HepG2 (cell line): ENCODE measurements around the gene STK11. TPM values are rescaled to one million over a fixed set of nuclear protein-coding genes. Genes with fewer than 3 reads are reported as not detected.
A peak's percentile ranks its signal among the peaks of the same experiment; 100 is the strongest.

ENCODE experiments used
- ATAC-seq: fragments of 200-7000 bp; cut with Tn5 transposase; 3 replicates; pipeline ENCODE4 v1.9.1; 2020; ENCODE audit warnings: mild to moderate bottlenecking, moderate library complexity
- BruUV-seq: library from RNA; stranded (reverse); fragments of 400-500 nt; replicated peaks from 2 replicates; lab custom pipeline; 2021; lab: Mats Ljungman, UMichigan
- CTCF ChIA-PET: fragments of 300-600 bp; formaldehyde crosslinking; extraction: SDS; loops from one replicate; lab custom pipeline; 2021; ENCODE audit warnings: low total read pairs, inconsistent platforms, low intra/inter-chr PET ratio; lab: Yijun Ruan, JAX
- POLR2A ChIA-PET: fragments of 350-600 bp; sonication (Branson Sonifier 250); formaldehyde crosslinking; loops from one replicate; lab custom pipeline; 2020; ENCODE audit warnings: antibody characterized with exemption, inconsistent platforms; lab: Yijun Ruan, JAX
- DNase-seq: peaks from one replicate; pipeline ENCODE4 v3.0.0-alpha.2; 2015; ENCODE audit warnings: low spot score
- FAIRE-seq: peaks from 3 replicates; lab custom pipeline; 2011; peaks lifted over from hg19 to GRCh38; lab: Jason Lieb, UNC
- H2AFZ ChIP-seq: one replicate; pipeline ENCODE4 v1.6.1; 2011; ENCODE audit warnings: low read length, inconsistent platforms
- H3K27ac ChIP-seq: fragments of 300-600 bp; 3 replicates; pipeline ENCODE4 v1.8.0; 2011; ENCODE audit warnings: mixed run types, mild to moderate bottlenecking, mixed read lengths, low read length, inconsistent platforms; ENCODE audit not compliant: insufficient read depth; ENCODE audit errors: extremely low read length
- H3K27me3 ChIP-seq, 2 experiments: fragments of 200-600 bp in 1 of 2; 2 replicates in 1 of 2; 3 replicates in 1 of 2; pipeline versions ENCODE4 v1.6.0 to v1.8.0; 2011; ENCODE audit warnings: low read length in 2 of 2, mild to moderate bottlenecking in 2 of 2, moderate library complexity in 2 of 2, inconsistent platforms in 1 of 2; ENCODE audit not compliant: insufficient read depth in 2 of 2, control insufficient read depth in 1 of 2
- H3K36me3 ChIP-seq, 2 experiments: fragments of 200-600 bp in 1 of 2; replicated peaks in 1 of 2; 2 replicates in 1 of 2; 3 replicates in 1 of 2; pipeline versions ENCODE4 v1.5.1 to v1.8.0; 2011; ENCODE audit warnings: low read length in 2 of 2, inconsistent platforms in 1 of 2; ENCODE audit not compliant: insufficient read depth in 2 of 2, control insufficient read depth in 1 of 2
- H3K4me1 ChIP-seq: 2 replicates; pipeline ENCODE4 v1.5.1; 2012; ENCODE audit warnings: low read length, inconsistent platforms; ENCODE audit not compliant: insufficient read depth
- H3K4me2 ChIP-seq: 2 replicates; pipeline ENCODE4 v1.6.0; 2011; ENCODE audit warnings: low read depth, low read length, inconsistent platforms
- H3K4me3 ChIP-seq, 3 experiments: fragments of 200-600 bp in 1 of 3; sonication (generic), shearing (Covaris generic) in 1 of 3; replicated peaks in 1 of 3; 2 replicates each; pipeline ENCODE4 v1.5.1; 2011 to 2016; ENCODE audit warnings: low read length in 3 of 3, inconsistent platforms in 2 of 3, low read depth in 2 of 3, mild to moderate bottlenecking in 2 of 3, control low read depth in 1 of 3, mixed read lengths in 1 of 3; ENCODE audit not compliant: insufficient read depth in 1 of 3
- H3K79me2 ChIP-seq: one replicate; pipeline ENCODE4 v1.6.1; 2011; ENCODE audit warnings: low read length, inconsistent platforms; ENCODE audit not compliant: insufficient read depth
- H3K9ac ChIP-seq: 2 replicates; pipeline ENCODE4 v1.6.0; 2011; ENCODE audit warnings: mild to moderate bottlenecking, low read depth, low read length, inconsistent platforms; ENCODE audit not compliant: insufficient read depth
- H3K9me3 ChIP-seq: 2 replicates; pipeline ENCODE4 v1.5.1; 2012; ENCODE audit warnings: mild to moderate bottlenecking, low read length
- H4K20me1 ChIP-seq: 2 replicates; pipeline ENCODE4 v1.6.0; 2011; ENCODE audit warnings: inconsistent platforms, mild to moderate bottlenecking, low read length, moderate library complexity; ENCODE audit not compliant: insufficient read depth
- AKNA ChIP-seq: sonication (generic); formaldehyde crosslinking; IDR thresholded peaks from 2 replicates; pipeline ENCODE4 v1.4.0; 2020; ENCODE audit warnings: missing genetic modification reagents, borderline replicate concordance
- FOXA3 ChIP-seq: IDR thresholded peaks from 2 replicates; pipeline ENCODE4 v1.6.1; 2016; ENCODE audit warnings: missing genetic modification reagents, missing compliant biosample characterization
- MAZ ChIP-seq, 2 experiments: sonication (generic) in 1 of 2; formaldehyde crosslinking in 1 of 2; IDR thresholded peaks; 2 replicates each; pipeline versions ENCODE4 v1.5.0 to v1.6.1; 2012 to 2020; ENCODE audit warnings: low read depth in 2 of 2, mild to moderate bottlenecking in 2 of 2, borderline replicate concordance in 1 of 2, improper control_type of control experiment in 1 of 2, low read length in 1 of 2, missing genetic modification reagents in 1 of 2, moderate library complexity in 1 of 2
- PAXIP1 ChIP-seq: sonication (generic); formaldehyde crosslinking; conservative IDR thresholded peaks from 2 replicates; pipeline ENCODE4 v1.4.0; 2020; ENCODE audit warnings: mild to moderate bottlenecking, missing genetic modification reagents, moderate library complexity
- POGK ChIP-seq: sonication (generic); formaldehyde crosslinking; conservative IDR thresholded peaks from 2 replicates; pipeline ENCODE4 v1.8.0; 2022; ENCODE audit warnings: mild to moderate bottlenecking, moderate library complexity, missing genetic modification reagents
- SOX13 ChIP-seq, 3 experiments: fragments of 450-650 bp in 1 of 3; sonication (generic) in 1 of 3; formaldehyde crosslinking in 1 of 3; IDR thresholded peaks in 2 of 3; conservative IDR thresholded peaks in 1 of 3; 2 replicates each; pipeline versions ENCODE4 v1.5.0 to v1.6.1; 2016 to 2020; ENCODE audit warnings: antibody characterized with exemption in 1 of 3, mild to moderate bottlenecking in 1 of 3, missing compliant biosample characterization in 1 of 3, missing genetic modification reagents in 1 of 3, moderate library complexity in 1 of 3
- ZNF138 ChIP-seq: sonication (generic); formaldehyde crosslinking; IDR thresholded peaks from 2 replicates; pipeline ENCODE4 v1.5.0; 2020; ENCODE audit warnings: mild to moderate bottlenecking, low read depth, missing genetic modification reagents
- ZNF256 ChIP-seq: sonication (generic); formaldehyde crosslinking; conservative IDR thresholded peaks from 2 replicates; pipeline ENCODE4 v1.4.0; 2020; ENCODE audit warnings: missing genetic modification reagents
- ZNF772 ChIP-seq: sonication (generic); formaldehyde crosslinking; IDR thresholded peaks from 2 replicates; pipeline ENCODE4 v1.5.0; 2020; ENCODE audit warnings: mild to moderate bottlenecking, missing genetic modification reagents
- ZSCAN21 ChIP-seq: sonication (generic); formaldehyde crosslinking; IDR thresholded peaks from 2 replicates; pipeline ENCODE4 v1.8.0; 2022; ENCODE audit warnings: mild to moderate bottlenecking, missing genetic modification reagents, moderate library complexity, borderline replicate concordance
- WGBS: methylation state at CpG from one replicate; pipeline ENCODE4 v1.1.6; 2017; ENCODE audit warnings: low lambda C conversion rate; 5-methylcytosine and 5-hydroxymethylcytosine counted together
- in situ Hi-C: cut with HindIII; loops from 2 replicates; pipeline ENCODE4 v1.10.0; 2017; ENCODE audit warnings: low pct_unique_long_range_greater_than_20kb; ENCODE audit not compliant: extremely low pct_ligation_motif_present
- intact Hi-C: fragments of 100-400 bp; cut with micrococcal nuclease; formaldehyde crosslinking; loops from one replicate; pipeline ENCODE4 v1.10.0; 2022; ENCODE audit not compliant: unreplicated experiment
- polyA plus RNA-seq, 8 experiments: library from polyadenylated mRNA; depleted of rRNA in 3 of 8; stranded (reverse) in 7 of 8; unstranded in 1 of 8; fragments of >200 nt; fragmentation: Illumina TruSeq in 4 of 8; extraction: Trizol in 4 of 8; gene quantifications; 2 replicates each; pipeline versions ENCODE4 v1.2.1 to v1.2.3, GENCODE V29; 2011 to 2016; ENCODE audit warnings: low read depth in 4 of 8, missing spikeins in 1 of 8, mixed read lengths in 1 of 8; ENCODE audit not compliant: insufficient read depth in 1 of 8
- total RNA-seq, 5 experiments: library from RNA; depleted of rRNA; stranded (reverse); fragments of >200 nt; fragmentation: Illumina TruSeq; extraction: Trizol; gene quantifications; 2 replicates each; pipeline ENCODE4 v1.2.3, GENCODE V29; 2016; ENCODE audit warnings: low read depth in 1 of 5

STK11 gene
- total and polyA plus RNA-seq, 2 of the 13 experiments (the other 11 are each of a cell fraction or from before 2014, with no cell fraction given), result 27.5 to 43.6 TPM

- DNase-seq (no peak), ATAC-seq (peak; percentile 11), FAIRE-seq (no peak)
- BruUV-seq, result TSS peak; percentile 52
- intact Hi-C loops, result no loop called here
- Histone ChIP-seq H3K9ac (peak overlapping the region; percentile 82), H3K4me1 (peaks cover 71% of the 10 kb centered on the region), H3K9me3 (no peaks in the 10 kb centered on the region), H3K27me3 (no peaks in the 10 kb centered on the region; a peak in 1 of 5 replicates), H3K4me2 (peak overlapping the region; percentile 87), H3K27ac (peak overlapping the region; percentile 61), H3K36me3 (peaks cover 6 to 12% of the 10 kb centered on the region in 2 experiments; a peak in 4 of 5 replicates), H3K79me2 (peaks cover 55% of the 10 kb centered on the region), H4K20me1 (peaks cover 35% of the 10 kb centered on the region), H3K4me3 (peak overlapping the region; percentile 65 to 92 (median 81)), H2AFZ (no peak overlapping the region)
- CTCF ChIA-PET, result no interaction called here
- under 1% methylated on average over 34 of the region's 38 CpGs for WGBS
- POLR2A ChIA-PET, result interaction anchor here (1.2 kb wide), 1 partner anchor 109 kb away, joined by 5 read pairs; no protein-coding TSS in a partner anchor
- in situ Hi-C loops, result no loop called here
- TF ChIP-seq POGK (CRISPR knock-in tag) (0 out of 2 replicates have a peak, but pooled peaks have one; percentile 13), PAXIP1 (CRISPR knock-in tag) (0 out of 2 replicates have a peak, but pooled peaks have one; percentile 12), ZSCAN21 (peak; percentile 4; the same call in 1 of the 2 replicates), FOXA3 (CRISPR knock-in tag) (no peak), MAZ (IDR thresholded peaks at IDR 0.05; ENCODE audit: borderline replicate concordance, low read depth, low read length) (no peak), MAZ (CRISPR knock-in tag; IDR thresholded peaks at IDR 0.05; ENCODE audit: low read depth) (0 out of 2 replicates have a peak, but pooled peaks have one; percentile 27), ZNF256 (CRISPR knock-in tag) (no peak), SOX13 (IDR thresholded peaks at IDR 0.05) (no peak), SOX13 (CRISPR knock-in tag; conservative IDR thresholded peaks at IDR 0.05 in 1 of 2, IDR thresholded peaks at IDR 0.05 in 1 of 2) (no peak), AKNA (CRISPR knock-in tag) (no peak), ZNF772 (CRISPR knock-in tag) (0 out of 2 replicates have a peak, but pooled peaks have one; percentile 47), ZNF138 (0 out of 2 replicates have a peak, but pooled peaks have one; percentile 38)
Observed at GRCh38 chr19:1206864-1207450, 1.4 kb downstream of the STK11 start.
